Thyroid gland (tissue), 4 donors: ENCODE data around the gene PBX3.

Experiments
- CTCF ChIP-seq, 6 experiments: fragments of 200-600 bp in 3 of 6; fragments of 450-650 bp in 3 of 6; sonication (generic) in 3 of 6; IDR thresholded peaks; one replicate each; pipeline ENCODE4 v1.5.1; 2016 to 2019; ENCODE audit warnings: antibody characterized with exemption in 6 of 6, mild to moderate bottlenecking in 2 of 6, inconsistent platforms in 1 of 6, moderate library complexity in 1 of 6
- POLR2A ChIP-seq, 2 donors: fragments of 450-650 bp; IDR thresholded peaks; one replicate each; pipeline ENCODE4 v1.6.1; 2017; ENCODE audit warnings: antibody characterized with exemption in 2 of 2, mild to moderate bottlenecking in 2 of 2, moderate library complexity in 1 of 2

GRCh38 chr9:125889476-125890419, 142.6 kb downstream of the PBX3 start:
- no peak for TF ChIP-seq CTCF (IDR thresholded peaks at IDR 0.05)
- TF ChIP-seq POLR2A (IDR thresholded peaks at IDR 0.05) = no peak
